ENCODE results near the gene FAM53B.

Gene FAM53B

GRCh38 chr10:124622158-124622557, 122.0 kb downstream of the FAM53B start:
- TF ChIP-seq ISL1 (CRISPR knock-in tag; IDR thresholded peaks at IDR 0.05) (no peak), ZNF565 (CRISPR knock-in tag; conservative IDR thresholded peaks at IDR 0.05; ENCODE audit: low read depth) (no peak), GLIS3 (CRISPR knock-in tag; IDR thresholded peaks at IDR 0.05) (no peak), TCF4 (CRISPR knock-in tag; IDR thresholded peaks at IDR 0.05; ENCODE audit: borderline replicate concordance) (no peak), ZFP30 (CRISPR knock-in tag; IDR thresholded peaks at IDR 0.05) (no peak), RARB (CRISPR knock-in tag; IDR thresholded peaks at IDR 0.05) (no peak), ZNF8 (CRISPR knock-in tag; IDR thresholded peaks at IDR 0.05) (no peak), ESRRG (CRISPR knock-in tag; IDR thresholded peaks at IDR 0.05) (no peak), TSHZ2 (CRISPR knock-in tag; IDR thresholded peaks at IDR 0.05) (no peak), BACH2 (CRISPR knock-in tag; IDR thresholded peaks at IDR 0.05; ENCODE audit: borderline replicate concordance) (no peak), CSDC2 (CRISPR knock-in tag; IDR thresholded peaks at IDR 0.05) (no peak), ZC3H10 (CRISPR knock-in tag; IDR thresholded peaks at IDR 0.05) (no peak), CSRNP3 (CRISPR knock-in tag; IDR thresholded peaks at IDR 0.05) (no peak), PPARA (CRISPR knock-in tag; IDR thresholded peaks at IDR 0.05; ENCODE audit: borderline replicate concordance) (no peak), ZNF70 (CRISPR knock-in tag; IDR thresholded peaks at IDR 0.05) (no peak), ARNTL (CRISPR knock-in tag; IDR thresholded peaks at IDR 0.05; ENCODE audit: borderline replicate concordance, low read depth) (no peak), PATZ1 (CRISPR knock-in tag; IDR thresholded peaks at IDR 0.05; ENCODE audit: borderline replicate concordance) (no peak)
- ATAC-seq: no peak

GRCh38 chr10:124621637-124622036, 122.5 kb downstream of the FAM53B start:
- TF ChIP-seq ZNF70 (CRISPR knock-in tag; IDR thresholded peaks at IDR 0.05): no peak
- TF ChIP-seq BACH2 (CRISPR knock-in tag; IDR thresholded peaks at IDR 0.05; ENCODE audit: borderline replicate concordance): no peak
- no peak for TF ChIP-seq PATZ1 (CRISPR knock-in tag; IDR thresholded peaks at IDR 0.05; ENCODE audit: borderline replicate concordance)
- TF ChIP-seq TSHZ2 (CRISPR knock-in tag; IDR thresholded peaks at IDR 0.05): no peak
- TF ChIP-seq GLIS3 (CRISPR knock-in tag; IDR thresholded peaks at IDR 0.05): no peak
- TF ChIP-seq ISL1 (CRISPR knock-in tag; IDR thresholded peaks at IDR 0.05): no peak
- no peak for TF ChIP-seq ZC3H10 (CRISPR knock-in tag; IDR thresholded peaks at IDR 0.05)
- TF ChIP-seq ESRRG (CRISPR knock-in tag; IDR thresholded peaks at IDR 0.05): no peak
- TF ChIP-seq PPARA (CRISPR knock-in tag; IDR thresholded peaks at IDR 0.05; ENCODE audit: borderline replicate concordance): no peak
- TF ChIP-seq CSDC2 (CRISPR knock-in tag; IDR thresholded peaks at IDR 0.05): no peak
- TF ChIP-seq TCF4 (CRISPR knock-in tag; IDR thresholded peaks at IDR 0.05; ENCODE audit: borderline replicate concordance): no peak
- TF ChIP-seq ARNTL (CRISPR knock-in tag; IDR thresholded peaks at IDR 0.05; ENCODE audit: borderline replicate concordance, low read depth): no peak
- no peak for TF ChIP-seq TOX (CRISPR knock-in tag; IDR thresholded peaks at IDR 0.05; ENCODE audit: borderline replicate concordance)
- no peak for TF ChIP-seq SNAI2 (CRISPR knock-in tag; IDR thresholded peaks at IDR 0.05)
- TF ChIP-seq ZFP3 (CRISPR knock-in tag; IDR thresholded peaks at IDR 0.05): no peak
- no peak for ATAC-seq

All from SK-N-SH treated with all-trans-retinoic acid at 6 μM for 48 hours (cell line).